BLaER1 treated with 17β-estradiol and CSF1 and Interleukin-3, amounts not matched to agents 10 nM and 100 nM (cell line): ENCODE results near the gene BMERB1.
A peak's percentile ranks its signal among the peaks of the same experiment; 100 is the strongest.
"Not testable (repeated sequence)": the region's sequence is repeated elsewhere in the genome, so short reads cannot be mapped to it uniquely, and the experiment has no call there.

ENCODE experiments used
- H3K27ac ChIP-seq, 11 experiments: shearing (Covaris generic); formaldehyde crosslinking; 2 replicates each; pipeline ENCODE4 v1.8.1; 2022
- H3K27me3 ChIP-seq, 11 experiments: shearing (Covaris generic); formaldehyde crosslinking; 2 replicates each; pipeline ENCODE4 v1.8.1; 2022
- H3K36me3 ChIP-seq, 11 experiments: shearing (Covaris generic); formaldehyde crosslinking; 2 replicates each; pipeline ENCODE4 v1.8.1; 2022
- H3K4me1 ChIP-seq, 10 experiments: shearing (Covaris generic); formaldehyde crosslinking; 2 replicates each; pipeline ENCODE4 v1.8.1; 2022
- H3K4me2 ChIP-seq, 11 experiments: shearing (Covaris generic); formaldehyde crosslinking; 2 replicates each; pipeline ENCODE4 v1.8.1; 2022
- H3K4me3 ChIP-seq, 10 experiments: shearing (Covaris generic); formaldehyde crosslinking; 2 replicates each; pipeline ENCODE4 v1.8.1; 2022
- H3K9ac ChIP-seq, 11 experiments: shearing (Covaris generic); formaldehyde crosslinking; 2 replicates each; pipeline ENCODE4 v1.8.1; 2022
- H3K9me3 ChIP-seq, 11 experiments: shearing (Covaris generic); formaldehyde crosslinking; replicated peaks in 1 of 11; 2 replicates each; pipeline ENCODE4 v1.8.1; 2022
- H4K20me1 ChIP-seq, 11 experiments: shearing (Covaris generic); formaldehyde crosslinking; 2 replicates each; pipeline ENCODE4 v1.8.1; 2022
- Cebpa-rat ChIP-seq, 11 experiments: shearing (Covaris generic); IDR thresholded peaks; 2 replicates each; pipeline ENCODE4 v1.8.1; 2022

The BMERB1 gene

DNA sequence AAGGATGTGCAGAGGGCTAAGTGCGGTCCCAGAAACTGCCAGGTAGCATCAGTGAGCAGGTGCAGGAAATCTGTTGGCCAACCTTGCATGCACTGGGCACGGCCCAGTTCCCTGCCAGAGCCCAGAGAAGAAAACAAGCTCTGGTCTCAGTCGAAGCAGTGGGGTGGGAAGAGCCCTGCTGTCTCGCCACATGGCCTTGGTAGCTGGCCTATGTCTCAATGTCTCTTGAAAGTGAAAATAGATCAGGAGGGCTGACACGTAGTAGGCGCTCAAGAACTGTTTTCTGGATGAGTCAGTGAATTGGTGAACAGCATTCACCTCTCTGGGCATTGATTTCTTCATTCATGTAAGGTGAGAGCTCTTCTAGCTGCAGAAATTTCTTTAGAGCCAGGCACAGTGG, 118.1 kb downstream of the BMERB1 start:
- H3K36me3 ChIP-seq, result no peaks in the 10 kb centered on the region; a peak in 1 of 22 replicates
- H4K20me1 ChIP-seq, result no peaks in the 10 kb centered on the region
- H3K9me3 ChIP-seq, result no peaks in the 10 kb centered on the region
- H3K27ac ChIP-seq, result no peak overlapping the region
- no peaks in the 10 kb centered on the region for H3K27me3 ChIP-seq
- no peak overlapping the region for H3K4me2 ChIP-seq
- H3K9ac ChIP-seq, result no peak overlapping the region
- no peak for TF ChIP-seq Cebpa-rat (IDR thresholded peaks at IDR 0.05)
- H3K4me3 ChIP-seq, result no peak overlapping the region
- H3K4me1 ChIP-seq, result peaks cover 0 to 20% (median 9%) of the 10 kb centered on the region in 10 experiments; a peak in 10 of 20 replicates

DNA sequence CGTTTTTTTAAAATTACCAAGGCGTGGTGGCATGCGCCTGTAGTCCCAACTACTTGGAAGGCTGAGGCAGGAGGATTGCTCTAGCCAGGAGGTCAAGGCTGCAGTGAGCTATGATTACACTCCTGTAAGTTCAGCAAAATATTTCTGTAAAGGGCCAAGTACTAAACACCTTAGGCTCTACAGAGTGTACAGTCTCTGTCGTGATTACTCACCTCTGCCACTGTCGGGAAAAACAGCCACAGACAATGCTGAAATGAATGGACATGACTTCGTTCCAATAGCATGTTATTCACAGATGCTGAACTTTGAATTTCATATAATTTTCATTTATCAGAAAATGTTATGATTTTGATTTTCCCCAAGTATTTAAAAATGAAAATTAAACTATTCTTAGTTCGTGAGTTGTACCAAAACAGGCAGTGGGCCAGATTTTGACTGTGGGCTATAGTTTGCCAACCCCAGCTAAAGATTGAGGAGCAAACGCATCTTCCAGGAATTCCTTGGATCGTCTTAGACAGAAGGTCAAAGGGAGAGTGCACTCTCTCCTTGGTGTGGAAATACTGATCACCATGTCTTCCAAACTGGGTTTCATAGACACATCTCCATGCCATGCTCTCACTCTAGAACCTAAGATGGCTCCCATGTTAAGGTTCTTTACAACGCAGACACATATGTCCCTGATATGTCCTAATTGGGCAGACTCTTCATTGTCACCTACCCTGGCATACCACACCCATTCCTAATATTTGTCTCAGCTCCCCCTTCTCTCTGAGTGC, 119.1 kb downstream of the BMERB1 start:
- Histone ChIP-seq H4K20me1 (no peaks in the 10 kb centered on the region), H3K4me2 (no peak overlapping the region), H3K4me1 (peaks cover 0 to 19% (median 9%) of the 10 kb centered on the region in 10 experiments; a peak in 10 of 20 replicates), H3K27ac (no peak overlapping the region), H3K9ac (no peak overlapping the region), H3K36me3 (no peaks in the 10 kb centered on the region; a peak in 1 of 22 replicates), H3K27me3 (no peaks in the 10 kb centered on the region), H3K9me3 (no peaks in the 10 kb centered on the region), H3K4me3 (no peak overlapping the region)
- no peak for TF ChIP-seq Cebpa-rat (IDR thresholded peaks at IDR 0.05)

GRCh38 chr16:15556130-15556529, 121.7 kb downstream of the BMERB1 start:
- no peak overlapping the region for H3K4me3 ChIP-seq
- no peaks in the 10 kb centered on the region for H4K20me1 ChIP-seq

DNA sequence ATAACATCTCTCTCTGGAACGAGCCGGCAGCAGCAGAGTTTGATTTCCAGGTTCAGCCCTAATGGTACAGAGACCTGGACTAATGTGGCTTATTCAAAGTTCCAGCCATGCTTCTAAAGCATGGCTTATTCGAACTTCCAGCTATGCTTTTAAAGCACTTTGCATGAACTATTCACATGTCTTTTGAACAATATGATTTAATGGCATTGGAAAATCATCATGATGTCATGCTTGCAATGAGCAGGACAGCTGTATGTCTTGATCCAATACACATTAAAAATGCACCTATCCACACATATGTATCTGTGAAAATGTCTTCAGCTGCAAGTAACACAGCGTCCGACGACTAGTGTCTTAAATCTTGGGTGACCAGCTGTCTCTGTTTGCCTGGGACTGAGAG, 122.9 kb downstream of the BMERB1 start:
- Histone ChIP-seq H3K4me2 (no peak overlapping the region), H3K9ac (no peak overlapping the region), H3K9me3 (peaks cover 0 to 8% (median 0%) of the 10 kb centered on the region in 11 experiments; a peak in 6 of 22 replicates), H3K4me3 (no peak overlapping the region), H3K27me3 (no peaks in the 10 kb centered on the region), H3K4me1 (no peaks in the 10 kb centered on the region; a peak in 1 of 20 replicates), H3K36me3 (no peaks in the 10 kb centered on the region; a peak in 1 of 22 replicates), H4K20me1 (no peaks in the 10 kb centered on the region), H3K27ac (no peak overlapping the region)
- TF ChIP-seq Cebpa-rat (IDR thresholded peaks at IDR 0.05), result no peak

More at GRCh38 chr16:15556130-15556529, 121.7 kb downstream of the BMERB1 start:
- Histone ChIP-seq H3K36me3 (no peaks in the 10 kb centered on the region; a peak in 1 of 22 replicates), H3K27me3 (no peaks in the 10 kb centered on the region), H3K9me3 (no peaks in the 10 kb centered on the region), H3K4me2 (no peak overlapping the region), H3K9ac (no peak overlapping the region), H3K27ac (no peak overlapping the region), H3K4me1 (peaks cover 0 to 11% (median 7%) of the 10 kb centered on the region in 10 experiments; a peak in 10 of 20 replicates)
- TF ChIP-seq Cebpa-rat (IDR thresholded peaks at IDR 0.05), result no peak

GRCh38 chr16:15559176-15559575, 124.8 kb downstream of the BMERB1 start:
- Histone ChIP-seq H3K36me3 (peaks cover 0 to 7% (median 0%) of the 10 kb centered on the region in 11 experiments; a peak in 3 of 22 replicates), H3K27ac (no peak overlapping the region), H4K20me1 (no peaks in the 10 kb centered on the region), H3K4me1 (peaks cover 8 to 16% (median 9%) of the 10 kb centered on the region in 10 experiments), H3K4me2 (no peak overlapping the region), H3K27me3 (no peaks in the 10 kb centered on the region), H3K4me3 (no peak overlapping the region), H3K9me3 (peaks cover 11 to 27% (median 17%) of the 10 kb centered on the region in 11 experiments), H3K9ac (no peak overlapping the region)
- no peak for TF ChIP-seq Cebpa-rat (IDR thresholded peaks at IDR 0.05)

GRCh38 chr16:15564604-15565339, 130.4 kb downstream of the BMERB1 start:
- TF ChIP-seq Cebpa-rat (IDR thresholded peaks at IDR 0.05), result no peak
- Histone ChIP-seq H3K9me3 (peaks cover 11 to 39% (median 19%) of the 10 kb centered on the region in 11 experiments), H3K27me3 (no peaks in the 10 kb centered on the region), H3K27ac (no peak overlapping the region), H3K4me2 (peak overlapping the region in 1 of 11 experiments; percentile 45; a peak in 2 of 22 replicates), H3K4me1 (peaks cover 8 to 18% (median 13%) of the 10 kb centered on the region in 10 experiments), H3K4me3 (no peak overlapping the region), H4K20me1 (no peaks in the 10 kb centered on the region), H3K9ac (no peak overlapping the region), H3K36me3 (peaks cover 0 to 7% (median 0%) of the 10 kb centered on the region in 11 experiments; a peak in 2 of 22 replicates)

GRCh38 chr16:15566095-15566494, 131.7 kb downstream of the BMERB1 start:
- no peak overlapping the region for H3K4me2 ChIP-seq
- H3K9me3 ChIP-seq, result peaks cover 11 to 52% (median 26%) of the 10 kb centered on the region in 11 experiments
- no peak for TF ChIP-seq Cebpa-rat (IDR thresholded peaks at IDR 0.05)
- peaks cover 0 to 10% (median 0%) of the 10 kb centered on the region in 11 experiments; a peak in 2 of 22 replicates for H3K36me3 ChIP-seq
- H3K27me3 ChIP-seq, result no peaks in the 10 kb centered on the region
- H3K4me3 ChIP-seq, result no peak overlapping the region
- no peaks in the 10 kb centered on the region for H4K20me1 ChIP-seq
- peaks cover 10 to 26% (median 14%) of the 10 kb centered on the region in 10 experiments for H3K4me1 ChIP-seq
- no peak overlapping the region for H3K9ac ChIP-seq
- H3K27ac ChIP-seq, result no peak overlapping the region

GRCh38 chr16:15567823-15568222, 133.4 kb downstream of the BMERB1 start:
- no peak overlapping the region for H3K4me2 ChIP-seq
- H3K4me1 ChIP-seq, result peaks cover 18 to 43% (median 28%) of the 10 kb centered on the region in 10 experiments
- no peak overlapping the region for H3K4me3 ChIP-seq
- H3K27me3 ChIP-seq, result no peaks in the 10 kb centered on the region
- H3K9ac ChIP-seq, result no peak overlapping the region
- H3K9me3 ChIP-seq, result peaks cover 19 to 56% (median 32%) of the 10 kb centered on the region in 11 experiments
- H3K36me3 ChIP-seq, result peaks cover 0 to 13% (median 0%) of the 10 kb centered on the region in 11 experiments; a peak in 3 of 22 replicates
- no peak overlapping the region for H3K27ac ChIP-seq
- H4K20me1 ChIP-seq, result no peaks in the 10 kb centered on the region
- TF ChIP-seq Cebpa-rat (IDR thresholded peaks at IDR 0.05), result no peak

DNA sequence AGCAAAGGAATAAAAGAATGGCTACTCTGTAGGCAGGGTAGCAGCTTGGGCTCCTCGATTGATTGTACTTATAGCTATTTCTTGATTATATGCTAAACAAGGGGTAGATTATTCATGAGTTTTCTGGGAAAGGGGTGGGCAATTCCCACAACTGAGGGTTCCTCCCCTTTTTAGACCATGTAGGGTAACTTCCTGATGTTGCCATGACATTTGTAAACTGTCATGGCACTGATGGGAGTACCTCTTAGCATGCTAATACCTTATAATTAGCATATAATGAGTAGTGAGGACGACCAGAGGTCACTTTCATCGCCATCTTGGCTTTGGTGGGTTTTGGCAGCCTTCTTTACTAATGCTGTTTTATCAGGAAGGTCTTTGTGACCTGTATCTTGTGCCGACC, 136.3 kb downstream of the BMERB1 start:
- not testable (repeated sequence) for H3K27ac ChIP-seq, H3K4me3 ChIP-seq

More for the DNA sequence above, 136.3 kb downstream of the BMERB1 start:
- peak overlapping the region in 3 of 11 experiments; percentile 74 to 82 (median 78); a peak in 2 of 22 replicates for H3K4me2 ChIP-seq
- not testable (repeated sequence) for H4K20me1 ChIP-seq, H3K9ac ChIP-seq, H3K27me3 ChIP-seq
- peaks cover 0 to 19% (median 0%) of the 10 kb centered on the region in 11 experiments; a peak in 2 of 22 replicates for H3K36me3 ChIP-seq
- H3K4me1 ChIP-seq, result peaks cover 10 to 53% (median 24%) of the 10 kb centered on the region in 10 experiments; a peak in 19 of 20 replicates
- H3K9me3 ChIP-seq, result peaks cover 18 to 70% (median 44%) of the 10 kb centered on the region in 11 experiments
